GM12878 (cell line): ENCODE results near the gene RAB8A. TPM values are rescaled to one million over a fixed set of nuclear protein-coding genes. Genes with fewer than 3 reads are reported as not detected.

Source experiments
- ATAC-seq: fragments of 200-7000 bp; cut with Tn5 transposase; 3 replicates; pipeline ENCODE4 v1.9.1; 2020; ENCODE audit warnings: mild to moderate bottlenecking, moderate library complexity
- BruUV-seq: library from RNA; stranded (reverse); fragments of 400-500 nt; replicated peaks from 2 replicates; lab custom pipeline; 2021; lab: Mats Ljungman, UMichigan
- CTCF ChIA-PET: fragments of 300-600 bp; sonication (Branson Sonifier 250); formaldehyde crosslinking; extraction: SDS; loops from one replicate; lab custom pipeline; 2021; ENCODE audit warnings: inconsistent platforms; lab: Yijun Ruan, JAX
- POLR2A ChIA-PET: fragments of 350-600 bp; formaldehyde crosslinking; extraction: SDS; loops from one replicate; lab custom pipeline; 2021; ENCODE audit warnings: inconsistent platforms; lab: Charles Lee
- RAD21 ChIA-PET: fragments of 300-600 bp; sonication (Branson Sonifier 250); formaldehyde crosslinking; loops from one replicate; lab custom pipeline; 2023; ENCODE audit warnings: antibody characterized with exemption; ENCODE audit not compliant: unreplicated experiment; lab: Charles Lee
- SMC1A ChIA-PET: fragments of 300-600 bp; sonication (Branson Sonifier 250); formaldehyde crosslinking; loops from one replicate; lab custom pipeline; 2023; ENCODE audit not compliant: unreplicated experiment, uncharacterized antibody; lab: Charles Lee
- DNase-seq: peaks from one replicate; pipeline ENCODE4 v3.0.0-alpha.2; 2011; ENCODE audit warnings: low read depth, low spot score
- FAIRE-seq: peaks from 3 replicates; lab custom pipeline; 2011; peaks lifted over from hg19 to GRCh38; lab: Jason Lieb, UNC
- H2AFZ ChIP-seq: 2 replicates; pipeline ENCODE4 v1.6.0; 2011; ENCODE audit warnings: low read depth, low read length, control low read depth; ENCODE audit not compliant: control insufficient read depth
- H3K27ac ChIP-seq: 2 replicates; pipeline ENCODE4 v1.5.1; 2011; ENCODE audit warnings: control low read depth; ENCODE audit not compliant: control insufficient read depth, insufficient read depth
- H3K27me3 ChIP-seq, 2 experiments: replicated peaks in 1 of 2; 2 replicates each; pipeline versions ENCODE4 v1.6.0 to v1.6.1; 2011; ENCODE audit warnings: low read length in 1 of 2; ENCODE audit not compliant: control insufficient read depth in 2 of 2, insufficient read depth in 2 of 2
- H3K36me3 ChIP-seq, 2 experiments: 2 replicates each; pipeline ENCODE4 v1.5.1; 2011; ENCODE audit warnings: low read length in 1 of 2; ENCODE audit not compliant: control insufficient read depth in 2 of 2, insufficient read depth in 2 of 2
- H3K4me1 ChIP-seq: 2 replicates; pipeline ENCODE4 v1.6.1; 2011; ENCODE audit warnings: mild to moderate bottlenecking, low read length, moderate library complexity, mixed read lengths; ENCODE audit not compliant: control insufficient read depth, insufficient read depth
- H3K4me2 ChIP-seq: 2 replicates; pipeline ENCODE4 v1.6.0; 2011; ENCODE audit warnings: control low read depth; ENCODE audit not compliant: control insufficient read depth, insufficient read depth
- H3K4me3 ChIP-seq: fragments of 200-600 bp; sonication (generic); 2 replicates; pipeline ENCODE4 v1.5.1; 2016
- H3K79me2 ChIP-seq: 2 replicates; pipeline ENCODE4 v1.6.0; 2011; ENCODE audit warnings: low read length; ENCODE audit not compliant: control insufficient read depth, insufficient read depth
- H3K9ac ChIP-seq: 2 replicates; pipeline ENCODE4 v1.8.0; 2011; ENCODE audit warnings: low read length, control low read depth, mixed read lengths; ENCODE audit not compliant: control insufficient read depth, insufficient read depth
- H3K9me3 ChIP-seq: replicated peaks from 3 replicates; pipeline ENCODE4 v1.5.1; 2011; ENCODE audit warnings: mild to moderate bottlenecking, low read length; ENCODE audit not compliant: control insufficient read depth, insufficient read depth
- H4K20me1 ChIP-seq: 2 replicates; pipeline ENCODE4 v1.6.0; 2011; ENCODE audit not compliant: control insufficient read depth, insufficient read depth
- BRCA1 ChIP-seq: IDR thresholded peaks from 2 replicates; pipeline ENCODE4 v1.6.1; 2011; ENCODE audit warnings: low read depth, low read length, improper control_type of control experiment
- CEBPB ChIP-seq, 2 experiments: fragments of 150-350 bp in 1 of 2; IDR thresholded peaks; 2 replicates each; pipeline ENCODE4 v1.6.1; 2012 to 2014; ENCODE audit warnings: low read depth in 2 of 2, low read length in 2 of 2, borderline replicate concordance in 1 of 2, inconsistent platforms in 1 of 2
- CHD1 ChIP-seq: IDR thresholded peaks from 2 replicates; pipeline ENCODE4 v1.6.1; 2012; ENCODE audit warnings: low read depth, low read length, improper control_type of control experiment
- CHD2 ChIP-seq: IDR thresholded peaks from 2 replicates; pipeline ENCODE4 v1.6.1; 2011; ENCODE audit warnings: low read depth, low read length, improper control_type of control experiment, borderline replicate concordance
- IKZF1 ChIP-seq: fragments of 450-650 bp; conservative IDR thresholded peaks from 2 replicates; pipeline ENCODE4 v1.6.1; 2017; ENCODE audit warnings: antibody characterized with exemption, mild to moderate bottlenecking
- MEF2B ChIP-seq: fragments of 450-650 bp; IDR thresholded peaks from 2 replicates; pipeline ENCODE4 v1.6.1; 2018; ENCODE audit warnings: mild to moderate bottlenecking, moderate library complexity; ENCODE audit not compliant: partially characterized antibody, poor library complexity, severe bottlenecking
- NBN ChIP-seq: fragments of 450-650 bp; IDR thresholded peaks from 2 replicates; pipeline ENCODE4 v1.6.1; 2016
- PKNOX1 ChIP-seq: fragments of 450-650 bp; IDR thresholded peaks from 2 replicates; pipeline ENCODE4 v1.6.1; 2016; ENCODE audit warnings: mild to moderate bottlenecking
- POLR2A ChIP-seq: IDR thresholded peaks from 2 replicates; pipeline ENCODE4 v1.6.1; 2011; ENCODE audit warnings: low read depth, mild to moderate bottlenecking, low read length
- SMARCA5 ChIP-seq: fragments of 450-650 bp; IDR thresholded peaks from 2 replicates; pipeline ENCODE4 v1.6.1; 2017; ENCODE audit warnings: mild to moderate bottlenecking
- SREBF2 ChIP-seq: IDR thresholded peaks from 2 replicates; pipeline ENCODE4 v1.6.1; 2012; ENCODE audit warnings: mild to moderate bottlenecking, low read length
- TAF1 ChIP-seq: IDR thresholded peaks from 2 replicates; pipeline ENCODE4 v1.6.1; 2011; ENCODE audit warnings: mild to moderate bottlenecking, low read depth, low read length, borderline replicate concordance
- ZNF687 ChIP-seq: fragments of 450-650 bp; IDR thresholded peaks from 2 replicates; pipeline ENCODE4 v1.6.1; 2017; ENCODE audit warnings: mild to moderate bottlenecking, moderate library complexity
- WGBS: methylation state at CpG from one replicate; pipeline ENCODE4 v1.1.6; 2016; ENCODE audit warnings: low lambda C conversion rate; ENCODE audit not compliant: insufficient replicate concordance, insufficient coverage; ENCODE audit errors: missing lambda C conversion rate; 5-methylcytosine and 5-hydroxymethylcytosine counted together
- in situ Hi-C: fragments of 300-500 bp; cut with MboI; formaldehyde crosslinking; loops from 9 replicates; pipeline ENCODE4 v1.14.3; 2018; ENCODE audit warnings: mixed read lengths
- intact Hi-C: fragments of 100-400 bp; cut with micrococcal nuclease; formaldehyde crosslinking; loops from one replicate; pipeline ENCODE4 v1.14.2; 2022; ENCODE audit not compliant: unreplicated experiment
- polyA plus RNA-seq, 11 experiments: library from polyadenylated mRNA; depleted of rRNA in 4 of 11; unstranded in 6 of 11; stranded (reverse) in 5 of 11; fragments of >200 nt; fragmentation: Nextera tagmentation in 4 of 11; fragmentation: Illumina TruSeq in 1 of 11; extraction: Ambion mirVana in 4 of 11; extraction: Trizol in 1 of 11; gene quantifications; 1 replicate in 1 of 11; 2 replicates in 10 of 11; pipeline versions ENCODE4 v1.2.1 to v1.2.3, GENCODE V29; 2011 to 2016; ENCODE audit warnings: inconsistent platforms in 2 of 11, missing spikeins in 2 of 11, low read depth in 1 of 11
- total RNA-seq, 4 experiments: library from RNA; depleted of rRNA in 3 of 4; stranded (reverse); fragments of >200 nt in 3 of 4; fragmentation: Illumina TruSeq in 1 of 4; extraction: Trizol in 1 of 4; gene quantifications; 2 replicates each; pipeline versions ENCODE4 v1.2.1 to v1.2.3, GENCODE V29; 2013 to 2021

The RAB8A gene
- total and polyA plus RNA-seq, 10 of the 15 experiments (the other 5 are each of a cell fraction or from before 2014, with no cell fraction given) = 23.9 to 314 (median 185) TPM

- FAIRE-seq = peak; percentile 7
- intact Hi-C loops (no loop called here), in situ Hi-C loops (no loop called here)
- SMC1A ChIA-PET = interaction anchor here (1.2 kb wide), 1 partner anchor 15 kb away, joined by 3 read pairs; no protein-coding TSS in a partner anchor
- Histone ChIP-seq H3K36me3 (peaks cover 17 to 24% of the 10 kb centered on the region in 2 experiments), H3K9me3 (no peaks in the 10 kb centered on the region; the same call in 2 of the 3 replicates), H3K4me2 (no peak overlapping the region), H2AFZ (no peak overlapping the region), H3K4me1 (peaks cover 24% of the 10 kb centered on the region), H4K20me1 (peaks cover 3% of the 10 kb centered on the region; the same call in 1 of the 2 replicates), H3K27ac (no peak overlapping the region), H3K79me2 (no peaks in the 10 kb centered on the region), H3K9ac (no peak overlapping the region), H3K27me3 (no peaks in the 10 kb centered on the region), H3K4me3 (no peak overlapping the region)
- BruUV-seq = no TSS peak
- WGBS = 97% methylated on average over 5 of the region's 5 CpGs
- TF ChIP-seq BRCA1 = no peak
- TF ChIP-seq PKNOX1 = no peak
- no peak for TF ChIP-seq SREBF2
- TF ChIP-seq CHD2 = no peak
- POLR2A ChIA-PET = interaction anchor here (0.6 to 0.8 kb wide), 3 partner anchors 25 to 89 kb away, joined by 3 to 5 read pairs (median 4); no protein-coding TSS in a partner anchor
- DNase-seq = no peak
- ATAC-seq = no peak
- RAD21 ChIA-PET = no interaction called here
- CTCF ChIA-PET = no interaction called here
Observed at GRCh38 chr19:16159655-16160054, 48.0 kb downstream of the RAB8A start.

- POLR2A ChIA-PET = interaction anchor here (0.5 to 2.3 kb wide), 2 partner anchors 17 to 1364 kb away, joined by 3 to 12 read pairs; partner anchors contain the start of gene HSH2D
- no peak for FAIRE-seq
- no TSS peak for BruUV-seq
- Histone ChIP-seq H4K20me1 (no peaks in the 10 kb centered on the region), H3K9me3 (no peaks in the 10 kb centered on the region; the same call in 2 of the 3 replicates), H3K36me3 (peaks cover 11 to 16% of the 10 kb centered on the region in 2 experiments), H3K27ac (no peak overlapping the region; the same call in 1 of the 2 replicates), H3K27me3 (no peaks in the 10 kb centered on the region), H3K4me1 (peaks cover 15% of the 10 kb centered on the region), H3K4me2 (no peak overlapping the region), H3K4me3 (no peak overlapping the region), H2AFZ (no peak overlapping the region), H3K9ac (no peak overlapping the region), H3K79me2 (no peaks in the 10 kb centered on the region)
- SMC1A ChIA-PET = interaction anchor here (1.2 kb wide), 1 partner anchor 16 kb away, joined by 3 read pairs; no protein-coding TSS in a partner anchor
- peak; percentile 54 for ATAC-seq
- intact Hi-C loops (no loop called here), in situ Hi-C loops (no loop called here)
- no peak for DNase-seq
- CTCF ChIA-PET = interaction anchor here (0.6 to 0.7 kb wide), 2 partner anchors 20 to 98 kb away, joined by 4 read pairs; no protein-coding TSS in a partner anchor
- WGBS = 8% methylated on average over 6 of the region's 6 CpGs
- RAD21 ChIA-PET = no interaction called here
- TF ChIP-seq ZNF687 = no peak
- no peak for TF ChIP-seq SMARCA5
- TF ChIP-seq CHD1 = no peak
- no peak for TF ChIP-seq TAF1
- TF ChIP-seq NBN = no peak
- peak; percentile 52 for TF ChIP-seq POLR2A
- 0 out of 2 replicates have a peak, but pooled peaks have one; percentile 26 for TF ChIP-seq IKZF1
- no peak for TF ChIP-seq CEBPB (IDR thresholded peaks at IDR 0.05; ENCODE audit: borderline replicate concordance in 1 of 2, low read depth in 2 of 2, low read length in 2 of 2)
- TF ChIP-seq MEF2B = peak; percentile 42
Observed at GRCh38 chr19:16160445-16160942, 48.8 kb downstream of the RAB8A start.
